Mesendoderm (in vitro differentiated cells): Measurements from ENCODE around the gene RAB17.
"Not testable (repeated sequence)": the region's sequence is repeated elsewhere in the genome, so short reads cannot be mapped to it uniquely, and the experiment has no call there.

Source experiments
- DNase-seq: peaks from one replicate; pipeline ENCODE4 v3.0.0; 2013
- H2AK5ac ChIP-seq: 2 replicates; pipeline ENCODE4 v1.6.1; 2013; ENCODE audit warnings: low read length, inconsistent platforms
- H2BK120ac ChIP-seq: 2 replicates; pipeline ENCODE4 v1.6.1; 2013; ENCODE audit warnings: low read depth, mild to moderate bottlenecking, low read length, moderate library complexity, mixed read lengths
- H2BK15ac ChIP-seq: replicated peaks from 2 replicates; pipeline ENCODE4 v1.6.1; 2013; ENCODE audit warnings: low read depth, mild to moderate bottlenecking, moderate library complexity
- H2BK5ac ChIP-seq: 2 replicates; pipeline ENCODE4 v1.6.1; 2013; ENCODE audit warnings: low read length, inconsistent platforms
- H3K18ac ChIP-seq: 2 replicates; pipeline ENCODE4 v1.6.1; 2013; ENCODE audit warnings: mild to moderate bottlenecking, low read length, mixed read lengths
- H3K23ac ChIP-seq: one replicate; pipeline ENCODE4 v1.6.1; 2013; ENCODE audit warnings: low read length
- H3K27ac ChIP-seq: 2 replicates; pipeline ENCODE4 v1.5.1; 2013; ENCODE audit warnings: low read depth, mild to moderate bottlenecking, inconsistent platforms, low read length, moderate library complexity
- H3K27me3 ChIP-seq: 2 replicates; pipeline ENCODE4 v1.6.1; 2013; ENCODE audit warnings: low read length, control low read depth, mild to moderate bottlenecking, inconsistent platforms; ENCODE audit not compliant: insufficient read depth, poor library complexity
- H3K36me3 ChIP-seq: 2 replicates; pipeline ENCODE4 v1.6.1; 2013; ENCODE audit warnings: low read length, inconsistent platforms; ENCODE audit not compliant: control insufficient read depth, insufficient read depth
- H3K4ac ChIP-seq: one replicate; pipeline ENCODE4 v1.6.1; 2013; ENCODE audit warnings: low read depth, mild to moderate bottlenecking, low read length, moderate library complexity
- H3K4me1 ChIP-seq: 2 replicates; pipeline ENCODE4 v1.6.1; 2013; ENCODE audit warnings: low read depth, low read length, inconsistent platforms; ENCODE audit not compliant: control insufficient read depth
- H3K4me2 ChIP-seq: 2 replicates; pipeline ENCODE4 v1.6.1; 2013; ENCODE audit warnings: low read length
- H3K4me3 ChIP-seq: 2 replicates; pipeline ENCODE4 v1.5.1; 2013; ENCODE audit warnings: mild to moderate bottlenecking, low read length
- H3K56ac ChIP-seq: one replicate; pipeline ENCODE4 v1.6.1; 2013; ENCODE audit warnings: low read length
- H3K79me1 ChIP-seq: 2 replicates; pipeline ENCODE4 v1.6.1; 2013; ENCODE audit warnings: low read length, inconsistent platforms
- H3K79me2 ChIP-seq: 2 replicates; pipeline ENCODE4 v1.6.1; 2013; ENCODE audit warnings: mild to moderate bottlenecking, low read length; ENCODE audit not compliant: control insufficient read depth, insufficient read depth
- H3K9ac ChIP-seq: 2 replicates; pipeline ENCODE4 v1.6.1; 2013; ENCODE audit warnings: low read length, inconsistent platforms
- H4K5ac ChIP-seq: one replicate; pipeline ENCODE4 v1.6.1; 2013; ENCODE audit warnings: low read length
- H4K8ac ChIP-seq: one replicate; pipeline ENCODE4 v1.6.1; 2013; ENCODE audit warnings: low read depth, mild to moderate bottlenecking, control low read depth, low read length, moderate library complexity
- WGBS: extraction: QIAGEN DNeasy Blood & Tissue Kit; methylation state at CpG from one replicate; pipeline ENCODE4 v1.1.7; 2013; ENCODE audit warnings: low lambda C conversion rate, missing lambda C conversion rate; ENCODE audit not compliant: insufficient coverage; ENCODE audit errors: extremely low coverage; 5-methylcytosine and 5-hydroxymethylcytosine counted together

RAB17 gene

DNA sequence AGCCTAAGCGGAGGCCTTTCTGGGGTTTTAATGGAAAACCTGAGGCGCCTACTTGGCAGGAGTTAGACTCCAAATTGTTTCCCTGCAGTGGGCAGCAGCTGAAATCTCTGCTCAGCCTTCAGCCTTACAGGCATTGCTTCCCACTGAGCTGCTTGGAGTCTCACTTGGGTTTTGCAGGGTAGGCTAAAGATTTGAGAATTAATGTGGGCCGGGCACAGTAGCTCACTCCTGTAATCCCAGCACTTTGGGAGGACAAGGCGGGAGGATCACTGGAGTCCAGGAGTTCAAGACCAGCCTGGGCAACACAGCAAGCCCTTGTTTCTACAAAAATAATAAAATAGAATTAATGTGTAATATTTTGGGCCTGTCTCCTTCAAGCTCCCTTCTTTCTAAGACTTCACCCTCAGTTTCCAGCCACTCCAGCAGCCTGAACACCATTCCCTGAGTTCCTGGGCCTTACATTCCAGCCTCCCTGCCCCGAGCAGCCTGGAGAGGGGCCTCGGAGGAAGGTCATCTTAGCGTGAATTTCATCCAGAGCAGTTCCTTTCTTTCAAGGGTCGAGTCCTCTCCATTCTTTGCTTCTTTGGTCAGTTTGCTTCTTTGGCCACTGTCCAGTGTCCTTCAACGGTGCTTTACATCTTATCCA is 9.1 kb upstream of the RAB17 start:
- WGBS, result no CpG with 5 or more reads among the region's 9 CpGs
- H2BK120ac ChIP-seq, result peak overlapping the region; percentile 82
- no peak for DNase-seq
- H3K23ac ChIP-seq, result no peak overlapping the region
- peaks cover 22% of the 10 kb centered on the region for H3K4me1 ChIP-seq
- H3K79me2 ChIP-seq, result no peaks in the 10 kb centered on the region
- H3K18ac ChIP-seq, result peak overlapping the region; percentile 76
- no peak overlapping the region for H3K9ac ChIP-seq
- H3K79me1 ChIP-seq, result no peaks in the 10 kb centered on the region
- H2BK15ac ChIP-seq, result no peak overlapping the region
- H3K4ac ChIP-seq, result peak overlapping the region; percentile 82
- H3K4me2 ChIP-seq, result no peak overlapping the region
- no peak overlapping the region for H3K27ac ChIP-seq
- no peaks in the 10 kb centered on the region for H3K27me3 ChIP-seq
- peak overlapping the region; percentile 39 for H2AK5ac ChIP-seq
- peak overlapping the region; percentile 14 for H2BK5ac ChIP-seq
- H3K36me3 ChIP-seq, result no peaks in the 10 kb centered on the region
- peak overlapping the region; percentile 71 for H3K56ac ChIP-seq
- H4K8ac ChIP-seq, result peak overlapping the region; percentile 28
- no peak overlapping the region for H3K4me3 ChIP-seq
- H4K5ac ChIP-seq, result no peak overlapping the region

DNA sequence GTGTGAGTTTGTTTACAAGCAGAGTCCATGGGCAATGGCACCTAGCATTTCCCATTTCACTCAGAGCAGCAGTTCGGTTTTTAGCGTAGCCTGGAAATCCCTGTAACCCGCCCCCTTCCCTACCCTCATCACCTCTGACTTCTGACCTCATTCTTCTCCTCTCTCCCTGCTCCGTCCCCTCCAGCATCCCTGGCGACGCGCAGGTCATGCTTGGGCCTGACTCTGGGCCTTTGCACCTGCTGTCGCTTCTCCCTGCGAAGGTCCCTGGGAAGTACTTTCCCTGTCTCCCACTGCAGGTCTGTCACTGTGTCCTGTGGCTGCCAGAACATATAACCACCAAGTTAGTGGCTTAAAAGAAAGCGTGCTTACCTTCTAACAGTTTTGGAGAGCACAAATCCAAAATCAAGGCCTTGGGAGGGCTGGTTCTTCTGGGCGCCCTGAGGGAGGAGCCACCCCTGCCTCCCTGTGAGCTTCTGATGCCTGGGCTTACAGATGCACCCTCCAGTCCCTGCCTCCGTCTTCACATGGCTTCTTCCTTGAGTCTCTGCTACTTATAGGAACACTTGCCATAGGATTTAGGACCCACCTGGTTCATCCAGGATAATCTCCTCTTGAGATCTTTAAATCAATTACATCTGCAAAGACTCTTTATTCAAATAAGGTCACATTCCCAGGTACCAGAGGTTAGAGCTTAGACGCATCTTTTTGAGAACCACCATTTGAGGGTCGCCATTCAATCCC is 8.1 kb upstream of the RAB17 start:
- H3K79me1 ChIP-seq, result no peaks in the 10 kb centered on the region
- no peak overlapping the region for H2BK15ac ChIP-seq
- no peak overlapping the region for H3K4me3 ChIP-seq
- peak overlapping the region; percentile 69 for H3K56ac ChIP-seq
- no peak overlapping the region for H2BK5ac ChIP-seq
- WGBS, result no CpG with 5 or more reads among the region's 14 CpGs
- H3K27me3 ChIP-seq, result no peaks in the 10 kb centered on the region
- no peak overlapping the region for H4K8ac ChIP-seq
- DNase-seq, result no peak
- H3K23ac ChIP-seq, result no peak overlapping the region
- H3K36me3 ChIP-seq, result no peaks in the 10 kb centered on the region
- H4K5ac ChIP-seq, result no peak overlapping the region
- H2AK5ac ChIP-seq, result peak overlapping the region; percentile 73
- no peak overlapping the region for H3K4ac ChIP-seq
- H3K18ac ChIP-seq, result no peak overlapping the region
- peaks cover 29% of the 10 kb centered on the region for H3K4me1 ChIP-seq
- no peak overlapping the region for H3K27ac ChIP-seq
- H3K9ac ChIP-seq, result no peak overlapping the region
- H3K79me2 ChIP-seq, result no peaks in the 10 kb centered on the region
- no peak overlapping the region for H2BK120ac ChIP-seq
- H3K4me2 ChIP-seq, result no peak overlapping the region

DNA sequence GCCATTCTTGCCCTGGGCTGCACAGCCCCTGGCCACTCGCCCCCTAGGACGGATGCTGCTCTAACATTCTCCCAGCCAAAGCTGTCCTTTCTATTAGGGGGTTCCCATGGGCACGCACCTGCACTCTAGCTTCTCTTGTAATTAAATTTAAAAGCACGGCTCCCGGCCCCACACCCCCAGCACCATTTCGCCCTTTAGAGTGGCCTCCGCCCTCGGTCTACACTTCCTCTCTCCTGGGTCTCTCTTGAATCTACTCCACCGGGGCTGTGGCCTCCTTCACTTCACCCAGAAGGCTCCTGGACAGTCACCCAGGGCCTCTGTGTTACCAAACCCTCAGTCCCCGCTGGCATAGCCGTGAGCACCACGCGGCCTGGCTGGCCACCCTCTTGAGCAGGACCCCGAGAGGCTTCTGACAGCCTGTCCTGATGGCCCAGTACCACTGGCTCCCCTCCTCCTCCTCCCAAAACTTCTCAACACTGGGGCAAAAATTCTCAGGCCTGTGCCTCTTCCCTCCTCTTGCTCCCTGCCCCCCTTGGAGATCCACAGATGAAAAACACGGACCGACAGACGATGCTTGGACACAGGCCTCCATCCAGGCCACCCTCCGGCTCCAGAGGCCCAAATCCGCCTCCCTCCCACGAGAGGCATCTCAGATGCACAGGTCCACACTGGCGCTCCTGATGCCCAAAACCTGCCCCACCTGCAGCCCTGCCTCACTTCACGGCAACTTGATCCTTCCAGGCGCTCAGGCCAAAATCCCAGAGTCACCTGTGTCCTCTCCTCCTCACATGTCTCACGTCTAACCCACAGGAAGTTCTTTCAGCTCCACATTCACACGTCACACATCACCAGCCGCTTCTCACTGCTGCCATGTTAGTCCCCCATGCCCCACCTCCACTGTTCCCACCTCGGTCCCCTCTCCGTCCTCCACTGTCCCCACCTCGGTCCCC is 6.9 kb upstream of the RAB17 start:
- peaks cover under 1% of the 10 kb centered on the region for H3K79me1 ChIP-seq
- H3K4me1 ChIP-seq, result peaks cover 27% of the 10 kb centered on the region
- WGBS, result no CpG with 5 or more reads among the region's 29 CpGs
- H3K36me3 ChIP-seq, result no peaks in the 10 kb centered on the region
- H3K56ac ChIP-seq, result peak overlapping the region; percentile 76
- no peak overlapping the region for H3K9ac ChIP-seq
- no peak overlapping the region for H3K27ac ChIP-seq
- no peak overlapping the region for H2BK15ac ChIP-seq
- no peak overlapping the region for H4K8ac ChIP-seq
- DNase-seq, result no peak
- peak overlapping the region; percentile 83 for H3K18ac ChIP-seq
- H2AK5ac ChIP-seq, result peak overlapping the region; percentile 99
- no peak overlapping the region for H3K4me2 ChIP-seq
- H3K4me3 ChIP-seq, result no peak overlapping the region
- no peaks in the 10 kb centered on the region for H3K79me2 ChIP-seq
- H3K23ac ChIP-seq, result no peak overlapping the region
- peak overlapping the region; percentile 18 for H2BK120ac ChIP-seq
- no peaks in the 10 kb centered on the region for H3K27me3 ChIP-seq
- no peak overlapping the region for H4K5ac ChIP-seq
- H3K4ac ChIP-seq, result peak overlapping the region; percentile 89
- peak overlapping the region; percentile 87 for H2BK5ac ChIP-seq

DNA sequence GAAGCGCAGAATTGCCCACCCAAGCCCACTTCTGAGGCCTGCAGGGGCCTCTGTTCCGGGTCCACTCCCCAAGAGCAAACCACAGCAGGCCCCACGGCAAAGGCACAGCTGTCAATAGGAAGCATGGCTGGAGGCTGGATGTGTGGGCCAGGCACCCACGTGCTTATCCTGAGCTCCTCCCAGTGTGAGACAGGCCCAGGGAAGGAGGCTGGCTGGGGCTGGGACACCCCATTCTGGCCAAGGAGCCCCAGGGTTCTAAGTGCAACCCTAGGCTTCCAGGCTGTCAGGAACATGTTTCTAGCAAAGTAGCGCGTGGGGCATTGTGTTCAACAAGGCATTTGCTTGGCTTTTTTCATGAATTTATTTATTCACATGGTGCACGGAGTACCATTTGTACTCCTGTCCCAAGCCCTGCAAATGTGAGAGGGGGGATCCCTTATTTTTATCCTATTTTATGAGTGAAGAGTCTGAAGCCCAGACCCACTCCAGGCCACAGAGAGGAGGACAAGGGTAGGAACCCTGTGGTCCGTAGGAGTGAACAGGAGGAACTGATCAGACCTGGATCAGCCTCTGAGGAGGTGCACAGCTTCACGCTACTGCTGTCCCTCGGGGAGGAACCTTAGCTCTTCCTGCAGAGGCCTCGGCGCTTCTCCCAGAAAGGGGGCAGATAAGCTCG is 6.1 kb upstream of the RAB17 start:
- Histone ChIP-seq H3K79me1 (peaks cover 3% of the 10 kb centered on the region), H3K4ac (peak overlapping the region; percentile 89), H2AK5ac (peak overlapping the region; percentile 99), H3K18ac (peak overlapping the region; percentile 83), H3K36me3 (no peaks in the 10 kb centered on the region), H3K23ac (no peak overlapping the region), H3K4me3 (no peak overlapping the region), H2BK5ac (peak overlapping the region; percentile 87), H4K5ac (no peak overlapping the region), H2BK120ac (peak overlapping the region; percentile 18), H3K4me1 (peaks cover 24% of the 10 kb centered on the region), H3K9ac (peak overlapping the region; percentile 38), H3K27ac (peak overlapping the region; percentile 9), H3K27me3 (no peaks in the 10 kb centered on the region), H3K56ac (peak overlapping the region; percentile 76), H4K8ac (no peak overlapping the region), H3K4me2 (no peak overlapping the region), H3K79me2 (no peaks in the 10 kb centered on the region), H2BK15ac (no peak overlapping the region)
- no CpG with 5 or more reads among the region's 13 CpGs for WGBS
- no peak for DNase-seq

DNA sequence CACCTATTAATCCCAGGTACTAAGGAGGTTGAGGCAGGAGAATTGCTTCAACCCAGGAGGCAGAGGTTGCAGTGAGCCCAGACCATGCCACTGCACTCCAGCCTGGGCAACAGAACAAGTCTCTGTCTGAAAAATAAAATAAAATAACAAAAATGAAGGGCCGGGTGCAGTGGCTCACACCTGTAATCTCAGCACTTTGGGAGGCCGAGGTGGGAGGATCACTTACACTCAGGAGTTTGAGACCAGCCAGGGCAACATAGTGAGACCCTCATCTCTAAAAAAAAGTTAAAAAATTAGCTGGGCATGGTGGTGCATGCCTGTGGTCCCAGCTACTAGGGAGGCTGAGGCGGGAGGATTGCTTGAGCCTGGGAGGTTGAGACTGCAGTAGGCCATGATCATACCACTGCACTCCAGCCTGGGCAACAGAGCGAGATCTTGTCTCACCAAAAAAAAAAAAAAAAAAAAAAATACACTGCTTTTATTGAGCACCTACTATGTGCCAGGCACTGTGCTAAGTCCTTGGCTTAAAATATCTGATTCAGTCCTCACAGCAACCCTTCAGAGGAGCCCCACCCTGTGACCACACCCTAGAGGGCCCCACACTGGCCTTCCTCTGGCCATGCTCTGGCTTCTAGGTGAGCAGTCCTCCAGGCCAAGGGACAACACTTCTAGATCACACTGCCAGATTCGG is 5.4 kb upstream of the RAB17 start:
- not testable (repeated sequence) for H3K4me2 ChIP-seq, H3K79me1 ChIP-seq, H4K5ac ChIP-seq, H3K4me3 ChIP-seq, H3K27me3 ChIP-seq, H3K79me2 ChIP-seq, H3K9ac ChIP-seq, H3K36me3 ChIP-seq, H3K23ac ChIP-seq, H4K8ac ChIP-seq, DNase-seq, H2BK15ac ChIP-seq
- Histone ChIP-seq H3K4me1 (peaks cover 22% of the 10 kb centered on the region), H2BK5ac (peak overlapping the region; percentile 87), H3K27ac (peak overlapping the region; percentile 96), H2BK120ac (peak overlapping the region; percentile 5), H3K18ac (peak overlapping the region; percentile 83), H3K56ac (peak overlapping the region; percentile 92), H3K4ac (peak overlapping the region; percentile 92), H2AK5ac (peak overlapping the region; percentile 99)
- WGBS, result no CpG with 5 or more reads among the region's 5 CpGs
